Measurements from ENCODE around the gene KRTAP1-5. TPM values are rescaled to one million over a fixed set of nuclear protein-coding genes. Genes with fewer than 3 reads are reported as not detected.

KRTAP1-5 gene
- total RNA-seq, 1 donor from 2014 or later: not detected

DNA sequence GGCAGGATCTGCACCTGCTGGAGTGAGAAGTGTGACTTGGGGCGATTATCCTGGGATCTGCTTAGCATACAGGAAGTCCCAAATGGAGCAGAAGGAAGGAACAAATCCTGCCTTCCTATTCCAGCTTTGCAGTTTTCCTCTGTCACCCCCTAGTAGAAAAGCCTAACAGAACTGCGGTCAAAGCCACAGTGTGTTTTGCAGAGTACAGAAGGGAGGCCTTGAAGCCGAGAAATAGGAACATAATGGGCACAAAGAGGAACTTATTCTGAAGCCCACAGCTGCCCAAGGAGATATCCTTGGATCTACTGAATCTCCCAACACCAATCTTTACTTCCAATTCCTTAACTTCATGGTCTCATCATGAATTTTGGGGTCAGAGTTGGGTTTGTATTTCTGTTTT is 8.5 kb downstream of the KRTAP1-5 start:
- no peaks in the 10 kb centered on the region for H4K20me1 ChIP-seq (ENCODE audit: insufficient read depth, low read length)
- H3K4me1 Mint-ChIP-seq (ENCODE audit: low read depth, unreplicated experiment): no peaks in the 10 kb centered on the region
- no peak overlapping the region for H2AFZ ChIP-seq (ENCODE audit: low read depth, low read length)
- no peak overlapping the region for H3K4me3 ChIP-seq (ENCODE audit: insufficient read depth, low read depth, low read length)
- no peaks in the 10 kb centered on the region for H3K36me3 ChIP-seq (ENCODE audit: insufficient read depth, low read length)
- H3K36me3 Mint-ChIP-seq (ENCODE audit: low read depth, unreplicated experiment): no peaks in the 10 kb centered on the region
- H3K27me3 Mint-ChIP-seq (ENCODE audit: low read depth, unreplicated experiment): no peaks in the 10 kb centered on the region
- H3K27ac ChIP-seq (ENCODE audit: low read depth, low read length): no peak overlapping the region
- no peaks in the 10 kb centered on the region for H3K4me1 ChIP-seq (ENCODE audit: insufficient read depth, low read length)
- no peaks in the 10 kb centered on the region for H3K27me3 ChIP-seq (ENCODE audit: insufficient read depth, low read length)
- no peaks in the 10 kb centered on the region for H3K9me3 Mint-ChIP-seq (ENCODE audit: unreplicated experiment)
- no peaks in the 10 kb centered on the region for H3K9me3 ChIP-seq (ENCODE audit: insufficient read depth, low read depth, low read length)
- H3K4me2 ChIP-seq (ENCODE audit: low read length): no peak overlapping the region
- no peak overlapping the region for H3K27ac Mint-ChIP-seq (ENCODE audit: unreplicated experiment)
- no peak overlapping the region for H3K9ac ChIP-seq (ENCODE audit: low read length)
- FAIRE-seq (no peak), DNase-seq (ENCODE audit: low read depth) (no peak)
- H3K4me3 Mint-ChIP-seq (ENCODE audit: unreplicated experiment): no peak overlapping the region
- TF ChIP-seq, protein P1, sequence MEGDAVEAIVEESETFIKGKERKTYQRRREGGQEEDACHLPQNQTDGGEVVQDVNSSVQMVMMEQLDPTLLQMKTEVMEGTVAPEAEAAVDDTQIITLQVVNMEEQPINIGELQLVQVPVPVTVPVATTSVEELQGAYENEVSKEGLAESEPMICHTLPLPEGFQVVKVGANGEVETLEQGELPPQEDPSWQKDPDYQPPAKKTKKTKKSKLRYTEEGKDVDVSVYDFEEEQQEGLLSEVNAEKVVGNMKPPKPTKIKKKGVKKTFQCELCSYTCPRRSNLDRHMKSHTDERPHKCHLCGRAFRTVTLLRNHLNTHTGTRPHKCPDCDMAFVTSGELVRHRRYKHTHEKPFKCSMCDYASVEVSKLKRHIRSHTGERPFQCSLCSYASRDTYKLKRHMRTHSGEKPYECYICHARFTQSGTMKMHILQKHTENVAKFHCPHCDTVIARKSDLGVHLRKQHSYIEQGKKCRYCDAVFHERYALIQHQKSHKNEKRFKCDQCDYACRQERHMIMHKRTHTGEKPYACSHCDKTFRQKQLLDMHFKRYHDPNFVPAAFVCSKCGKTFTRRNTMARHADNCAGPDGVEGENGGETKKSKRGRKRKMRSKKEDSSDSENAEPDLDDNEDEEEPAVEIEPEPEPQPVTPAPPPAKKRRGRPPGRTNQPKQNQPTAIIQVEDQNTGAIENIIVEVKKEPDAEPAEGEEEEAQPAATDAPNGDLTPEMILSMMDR (IDR thresholded peaks at IDR 0.05; ENCODE audit: insufficient read depth, low read depth, low read length): no peak
- TF ChIP-seq EZH2 (IDR thresholded peaks at IDR 0.05; ENCODE audit: insufficient read depth, low read length): no peak
- H3K79me2 ChIP-seq (ENCODE audit: insufficient read depth, low read length): no peaks in the 10 kb centered on the region

DNA sequence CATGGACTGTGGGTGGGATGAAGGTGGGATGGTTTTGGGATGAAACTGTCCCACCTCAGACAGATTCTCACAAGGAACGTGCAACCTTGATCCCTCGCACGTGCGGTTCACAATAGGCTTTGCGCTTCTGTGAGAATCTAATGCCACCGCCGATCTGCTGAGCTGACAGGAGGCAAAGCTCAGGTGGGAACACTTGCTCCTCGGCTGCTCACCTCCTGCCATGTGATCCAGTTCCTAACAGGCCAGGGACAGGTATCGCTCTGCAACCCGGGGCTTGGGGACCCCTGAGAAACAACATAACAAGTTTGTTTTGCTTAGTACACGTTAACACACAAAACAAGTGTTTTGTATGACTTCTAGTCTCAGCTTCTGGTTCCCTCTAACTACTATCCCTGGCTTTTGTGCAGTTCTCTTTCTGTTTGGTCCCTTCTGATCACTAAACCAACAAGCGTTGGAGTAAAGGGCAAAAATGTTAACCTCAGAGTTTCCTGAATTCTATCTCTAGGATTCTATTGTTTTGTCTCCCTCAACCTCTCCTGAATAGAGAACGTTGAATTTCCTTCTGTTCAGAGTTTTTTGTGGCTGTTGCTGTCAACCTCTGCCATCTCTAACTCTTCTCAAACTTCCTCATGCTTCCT is 10.3 kb downstream of the KRTAP1-5 start:
- no peaks in the 10 kb centered on the region for H3K36me3 ChIP-seq (ENCODE audit: insufficient read depth, low read length)
- FAIRE-seq: no peak

DNA sequence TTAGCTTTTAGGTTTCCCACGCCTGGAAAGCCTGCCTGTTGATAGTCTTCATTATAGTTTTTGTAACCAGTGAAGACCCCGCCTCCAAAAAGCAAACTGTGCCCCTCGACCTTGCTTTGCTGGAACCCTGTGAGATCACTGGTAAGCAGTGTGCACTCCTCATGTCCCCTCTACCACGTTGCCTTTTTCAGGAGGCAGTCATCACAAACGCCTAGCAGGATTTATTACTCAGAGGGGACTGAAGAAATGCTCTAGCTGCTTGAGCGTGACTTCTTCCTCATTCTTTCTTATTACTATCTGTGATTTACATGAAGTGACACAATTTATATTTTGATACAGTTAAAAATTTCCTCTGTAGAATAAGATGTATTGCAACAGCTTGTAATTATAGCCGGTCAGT is 11.6 kb downstream of the KRTAP1-5 start:
- no peaks in the 10 kb centered on the region for H3K4me1 Mint-ChIP-seq (ENCODE audit: low read depth, unreplicated experiment)
- DNase-seq (ENCODE audit: low read depth): no peak
- Histone ChIP-seq H3K27ac (ENCODE audit: low read depth, low read length) (no peak overlapping the region), H3K4me1 (ENCODE audit: insufficient read depth, low read length) (no peaks in the 10 kb centered on the region), H3K4me3 (ENCODE audit: insufficient read depth, low read depth, low read length) (no peak overlapping the region), H3K27me3 (ENCODE audit: insufficient read depth, low read length) (no peaks in the 10 kb centered on the region), H3K79me2 (ENCODE audit: insufficient read depth, low read length) (no peaks in the 10 kb centered on the region), H3K4me2 (ENCODE audit: low read length) (no peak overlapping the region), H3K9ac (ENCODE audit: low read length) (no peak overlapping the region), H2AFZ (ENCODE audit: low read depth, low read length) (no peak overlapping the region), H4K20me1 (ENCODE audit: insufficient read depth, low read length) (no peaks in the 10 kb centered on the region), H3K36me3 (ENCODE audit: insufficient read depth, low read length) (no peaks in the 10 kb centered on the region), H3K9me3 (ENCODE audit: insufficient read depth, low read depth, low read length) (no peaks in the 10 kb centered on the region)
- no peak for FAIRE-seq
- H3K27ac Mint-ChIP-seq (ENCODE audit: unreplicated experiment): no peak overlapping the region
- no peaks in the 10 kb centered on the region for H3K36me3 Mint-ChIP-seq (ENCODE audit: low read depth, unreplicated experiment)
- no peaks in the 10 kb centered on the region for H3K27me3 Mint-ChIP-seq (ENCODE audit: low read depth, unreplicated experiment)
- H3K4me3 Mint-ChIP-seq (ENCODE audit: unreplicated experiment): no peak overlapping the region
- TF ChIP-seq, protein P1 (IDR thresholded peaks at IDR 0.05; ENCODE audit: insufficient read depth, low read depth, low read length): no peak
- TF ChIP-seq EZH2 (IDR thresholded peaks at IDR 0.05; ENCODE audit: insufficient read depth, low read length): no peak
- no peaks in the 10 kb centered on the region for H3K9me3 Mint-ChIP-seq (ENCODE audit: unreplicated experiment)

More for the DNA sequence above, 10.3 kb downstream of the KRTAP1-5 start:
- H3K36me3 Mint-ChIP-seq (ENCODE audit: low read depth, unreplicated experiment): no peaks in the 10 kb centered on the region
- H3K4me1 Mint-ChIP-seq (ENCODE audit: low read depth, unreplicated experiment): no peaks in the 10 kb centered on the region
- Histone ChIP-seq H3K27ac (ENCODE audit: low read depth, low read length) (no peak overlapping the region), H3K9ac (ENCODE audit: low read length) (no peak overlapping the region), H3K9me3 (ENCODE audit: insufficient read depth, low read depth, low read length) (no peaks in the 10 kb centered on the region), H3K79me2 (ENCODE audit: insufficient read depth, low read length) (no peaks in the 10 kb centered on the region), H3K4me1 (ENCODE audit: insufficient read depth, low read length) (no peaks in the 10 kb centered on the region), H3K27me3 (ENCODE audit: insufficient read depth, low read length) (no peaks in the 10 kb centered on the region), H3K4me2 (ENCODE audit: low read length) (no peak overlapping the region), H2AFZ (ENCODE audit: low read depth, low read length) (no peak overlapping the region), H4K20me1 (ENCODE audit: insufficient read depth, low read length) (no peaks in the 10 kb centered on the region), H3K4me3 (ENCODE audit: insufficient read depth, low read depth, low read length) (no peak overlapping the region)
- H3K27me3 Mint-ChIP-seq (ENCODE audit: low read depth, unreplicated experiment): no peaks in the 10 kb centered on the region
- no peaks in the 10 kb centered on the region for H3K9me3 Mint-ChIP-seq (ENCODE audit: unreplicated experiment)
- no peak overlapping the region for H3K4me3 Mint-ChIP-seq (ENCODE audit: unreplicated experiment)
- no peak overlapping the region for H3K27ac Mint-ChIP-seq (ENCODE audit: unreplicated experiment)
- TF ChIP-seq, protein P1 (IDR thresholded peaks at IDR 0.05; ENCODE audit: insufficient read depth, low read depth, low read length): no peak
- TF ChIP-seq EZH2 (IDR thresholded peaks at IDR 0.05; ENCODE audit: insufficient read depth, low read length): no peak
- no peak for DNase-seq (ENCODE audit: low read depth)
